Lower leg skin (tissue), 4 donors: ENCODE data around the gene NCAPG2. TPM values are rescaled to one million over a fixed set of nuclear protein-coding genes. Genes with fewer than 3 reads are reported as not detected.
A peak's percentile ranks its signal among the peaks of the same experiment; 100 is the strongest.

Experiments
- DNase-seq, 2 donors: peaks; one replicate each; pipeline ENCODE4 v3.0.0-alpha.2; 2019; ENCODE audit warnings: low spot score in 2 of 2
- H3K4me3 ChIP-seq: fragments of 200-600 bp; sonication (generic); 2 replicates; pipeline ENCODE4 v1.5.1; 2017; ENCODE audit warnings: mild to moderate bottlenecking, low read depth; ENCODE audit not compliant: poor library complexity, severe bottlenecking
- POLR2A ChIP-seq, 2 donors: fragments of 450-650 bp; IDR thresholded peaks; one replicate each; pipeline ENCODE4 v1.6.1; 2016 to 2017; ENCODE audit warnings: antibody characterized with exemption in 2 of 2, mild to moderate bottlenecking in 1 of 2, moderate library complexity in 1 of 2
- WGBS, 2 donors: methylation state at CpG; one replicate each; pipeline ENCODE4 v1.1.5; 2018; 5-methylcytosine and 5-hydroxymethylcytosine counted together
- intact Hi-C: fragments of 100-400 bp; cut with DNase I; formaldehyde crosslinking; loops from one replicate; pipeline ENCODE4 v1.15.0; 2023; ENCODE audit warnings: low total_unique reads
- total RNA-seq, 4 donors: library from RNA; depleted of rRNA; stranded (reverse); fragments of >200 nt; gene quantifications; one replicate each; pipeline ENCODE4 v1.1.0, GENCODE V29; 2016
- TF ChIP-seq, protein P1 (sequence below), 3 donors: fragments of 450-650 bp; IDR thresholded peaks; one replicate each; pipeline ENCODE4 v1.5.1; 2016; ENCODE audit warnings: antibody characterized with exemption in 3 of 3, mild to moderate bottlenecking in 3 of 3, moderate library complexity in 2 of 3

Gene NCAPG2
- total RNA-seq, 4 donors from 2014 or later = 5.2 to 9.7 (median 6.1) TPM

DNA sequence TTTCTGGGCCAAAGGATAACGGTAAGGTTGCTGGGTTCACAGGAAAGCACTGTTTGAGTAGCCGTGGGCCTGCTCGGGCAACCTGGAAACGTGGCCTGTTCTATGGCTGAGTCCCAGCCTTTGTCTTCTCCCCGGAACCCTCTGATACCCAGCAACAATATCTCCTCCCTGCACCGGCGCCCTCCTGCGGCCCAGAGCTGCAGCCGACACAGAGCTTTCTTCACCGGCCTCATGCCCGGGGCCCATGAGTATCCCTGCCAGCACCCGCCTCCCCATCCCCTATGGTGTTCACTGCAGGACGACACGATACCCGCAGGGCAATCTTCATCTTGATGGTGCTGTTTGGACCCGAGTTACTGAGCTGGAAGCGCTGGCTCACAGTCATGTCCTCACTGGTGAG, 38.6 kb upstream of the NCAPG2 start:
- 94 to 95% methylated on average over 16 of the region's 17 CpGs for WGBS, 2 donors
- TF ChIP-seq, protein P1, sequence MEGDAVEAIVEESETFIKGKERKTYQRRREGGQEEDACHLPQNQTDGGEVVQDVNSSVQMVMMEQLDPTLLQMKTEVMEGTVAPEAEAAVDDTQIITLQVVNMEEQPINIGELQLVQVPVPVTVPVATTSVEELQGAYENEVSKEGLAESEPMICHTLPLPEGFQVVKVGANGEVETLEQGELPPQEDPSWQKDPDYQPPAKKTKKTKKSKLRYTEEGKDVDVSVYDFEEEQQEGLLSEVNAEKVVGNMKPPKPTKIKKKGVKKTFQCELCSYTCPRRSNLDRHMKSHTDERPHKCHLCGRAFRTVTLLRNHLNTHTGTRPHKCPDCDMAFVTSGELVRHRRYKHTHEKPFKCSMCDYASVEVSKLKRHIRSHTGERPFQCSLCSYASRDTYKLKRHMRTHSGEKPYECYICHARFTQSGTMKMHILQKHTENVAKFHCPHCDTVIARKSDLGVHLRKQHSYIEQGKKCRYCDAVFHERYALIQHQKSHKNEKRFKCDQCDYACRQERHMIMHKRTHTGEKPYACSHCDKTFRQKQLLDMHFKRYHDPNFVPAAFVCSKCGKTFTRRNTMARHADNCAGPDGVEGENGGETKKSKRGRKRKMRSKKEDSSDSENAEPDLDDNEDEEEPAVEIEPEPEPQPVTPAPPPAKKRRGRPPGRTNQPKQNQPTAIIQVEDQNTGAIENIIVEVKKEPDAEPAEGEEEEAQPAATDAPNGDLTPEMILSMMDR (IDR thresholded peaks at IDR 0.05) = no peak
- no peak for TF ChIP-seq POLR2A (IDR thresholded peaks at IDR 0.05)
- peak in 1 of 2 donors; percentile 82 for DNase-seq
- intact Hi-C loops = no loop called here
- H3K4me3 ChIP-seq = no peak overlapping the region

DNA sequence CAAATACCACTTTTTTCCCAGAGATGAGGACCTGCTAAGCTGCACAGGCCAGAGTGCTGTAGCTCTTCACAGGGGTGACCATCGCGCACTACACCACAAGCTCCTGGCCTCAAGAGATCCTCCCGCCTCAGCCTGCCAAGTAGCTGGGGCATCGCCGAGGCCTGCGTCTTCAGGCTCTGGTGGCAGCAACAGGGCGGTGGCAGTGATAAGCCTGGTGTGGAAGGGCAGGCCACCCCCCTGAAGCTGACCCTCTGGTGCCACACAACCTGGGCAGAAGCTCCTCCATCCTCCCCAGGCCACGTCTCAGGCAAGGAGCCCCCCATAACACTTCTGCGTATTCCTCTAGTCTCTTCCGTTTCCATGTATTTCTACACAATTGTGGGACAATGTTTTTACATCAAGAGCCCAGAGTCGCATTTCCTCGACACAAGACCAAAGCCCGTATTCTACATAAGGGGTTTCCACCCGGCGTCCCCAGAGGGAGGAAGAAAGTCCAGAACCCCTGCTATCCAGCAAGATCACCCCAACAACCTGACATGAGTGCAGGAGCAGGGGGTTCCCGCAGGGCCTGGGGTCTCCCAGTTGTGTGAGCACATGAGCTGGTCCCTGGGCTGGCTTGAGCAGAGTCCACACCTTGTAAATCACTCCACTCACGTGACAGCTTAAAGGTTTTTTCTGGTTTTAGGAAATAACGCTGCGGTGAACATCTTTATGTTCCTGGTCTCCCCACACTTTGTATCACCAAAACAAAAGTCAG, 37.6 kb upstream of the NCAPG2 start:
- WGBS, 2 donors = 94 to 95% methylated on average over 19 of the region's 19 CpGs
- H3K4me3 ChIP-seq = no peak overlapping the region
- peak in 1 of 2 donors; percentile 72 for DNase-seq
- TF ChIP-seq POLR2A (IDR thresholded peaks at IDR 0.05) = no peak
- TF ChIP-seq, protein P1 (IDR thresholded peaks at IDR 0.05) = no peak
- intact Hi-C loops = no loop called here

DNA sequence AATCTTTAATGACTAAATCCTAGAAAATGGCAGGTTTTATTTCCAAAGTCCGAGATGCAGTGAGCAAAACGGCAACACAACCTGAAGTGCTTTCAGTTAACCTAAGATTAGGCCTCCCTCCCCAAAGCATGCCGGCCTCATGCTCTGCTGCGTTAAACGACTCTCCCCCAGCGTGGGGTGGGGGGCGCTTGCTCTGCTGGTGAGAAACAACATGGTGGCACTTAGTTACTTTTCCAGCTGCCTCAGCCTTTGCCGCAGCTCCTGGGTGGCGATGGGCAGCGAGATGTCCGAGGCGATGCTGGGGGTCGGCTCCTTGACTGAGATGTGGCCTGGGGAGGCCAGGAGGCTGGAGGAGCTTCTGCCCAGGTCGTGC, 36.7 kb upstream of the NCAPG2 start:
- peak in 1 of 2 donors; percentile 58 for DNase-seq
- 87 to 96% methylated on average over 14 of the region's 14 CpGs for WGBS, 2 donors
- intact Hi-C loops = no loop called here

DNA sequence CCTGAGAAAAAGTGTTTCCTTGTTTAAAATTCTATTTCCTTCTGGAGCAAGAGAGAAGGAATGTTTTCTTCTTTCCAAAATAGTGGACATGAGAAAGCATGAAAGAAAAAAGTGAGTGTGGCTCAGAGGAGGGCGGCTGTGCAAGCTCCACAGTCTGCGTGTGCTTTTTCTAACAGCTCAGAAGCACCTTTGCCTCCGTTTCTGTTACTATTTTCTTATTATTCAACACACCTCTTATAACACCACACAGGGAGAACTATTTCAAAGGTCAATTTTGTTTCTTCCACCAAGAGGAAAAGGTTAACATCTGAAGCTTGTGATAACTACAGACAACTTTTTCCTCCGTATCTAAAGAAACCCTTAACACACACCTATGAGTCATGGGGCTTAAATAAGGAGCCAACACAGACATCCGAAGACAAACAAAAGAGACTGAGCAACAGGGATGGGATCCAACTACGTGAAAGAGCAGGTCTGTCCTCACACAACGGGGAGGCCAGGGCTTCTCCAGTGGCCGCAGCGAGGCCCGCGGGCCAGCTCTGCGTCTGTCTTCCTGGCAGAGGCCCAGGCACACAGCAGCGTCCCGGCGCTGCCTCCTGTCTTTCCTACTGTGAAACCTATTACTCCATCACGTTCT, 36.2 kb upstream of the NCAPG2 start:
- intact Hi-C loops = no loop called here
- TF ChIP-seq, protein P1 (IDR thresholded peaks at IDR 0.05) = no peak
- TF ChIP-seq POLR2A (IDR thresholded peaks at IDR 0.05) = no peak
- WGBS, 2 donors = 85 to 90% methylated on average over 16 of the region's 16 CpGs
- H3K4me3 ChIP-seq = no peak overlapping the region
- DNase-seq = peak in 1 of 2 donors; percentile 60

More for the DNA sequence above, 36.7 kb upstream of the NCAPG2 start:
- TF ChIP-seq POLR2A (IDR thresholded peaks at IDR 0.05) = no peak
- TF ChIP-seq, protein P1 (IDR thresholded peaks at IDR 0.05) = no peak
- no peak overlapping the region for H3K4me3 ChIP-seq

DNA sequence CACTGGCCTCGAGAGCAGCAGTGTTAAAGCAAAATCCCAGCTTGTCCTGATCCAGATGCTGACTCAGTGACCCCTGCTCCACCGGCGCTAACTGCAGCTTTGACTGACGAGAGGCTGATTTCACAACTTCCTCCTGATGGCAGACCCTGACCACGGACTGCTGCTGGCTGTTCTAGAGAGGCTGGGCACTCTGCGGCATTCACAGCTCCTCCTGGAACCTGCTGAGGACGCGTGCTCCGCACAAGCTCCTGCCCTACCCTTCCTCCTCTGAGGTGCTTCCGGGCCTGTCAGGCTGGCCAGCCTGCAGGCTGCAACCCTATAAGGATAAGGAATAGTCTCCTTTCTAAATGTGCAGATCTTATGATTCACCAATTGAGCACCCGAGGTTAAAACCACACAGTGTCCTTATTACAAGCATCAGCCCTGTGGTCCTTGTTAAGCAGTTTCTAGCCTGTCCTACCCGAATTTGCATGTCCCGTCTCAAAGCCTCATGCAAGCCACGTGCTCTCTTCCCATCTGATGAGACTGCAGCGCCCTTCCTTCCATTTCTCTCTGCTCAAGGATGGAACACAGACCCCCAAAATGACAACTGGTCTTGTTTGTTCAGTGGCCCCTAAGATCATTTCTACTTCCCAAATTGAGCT, 35.5 kb upstream of the NCAPG2 start:
- TF ChIP-seq, protein P1 (IDR thresholded peaks at IDR 0.05) = no peak
- no peak for TF ChIP-seq POLR2A (IDR thresholded peaks at IDR 0.05)
- peak in 1 of 2 donors; percentile 78 for DNase-seq
- intact Hi-C loops = no loop called here
- WGBS, 2 donors = 74 to 79% methylated on average over 15 of the region's 15 CpGs
- H3K4me3 ChIP-seq = no peak overlapping the region
